22Rv1 (cell line): Measurements from ENCODE around the gene RUNX3.
"Not testable (repeated sequence)": the region's sequence is repeated elsewhere in the genome, so short reads cannot be mapped to it uniquely, and the experiment has no call there.

Source experiments
- H3K27ac ChIP-seq: fragments of 450-650 bp; 2 replicates; pipeline ENCODE4 v1.5.1; 2017
- CTCF ChIP-seq: fragments of 450-650 bp; IDR thresholded peaks from 2 replicates; pipeline ENCODE4 v1.5.1; 2017; ENCODE audit warnings: mild to moderate bottlenecking
- ZFX ChIP-seq: fragments of 450-650 bp; IDR thresholded peaks from 2 replicates; pipeline ENCODE4 v1.6.1; 2017; ENCODE audit warnings: antibody characterized with exemption, borderline replicate concordance

Gene RUNX3

GRCh38 chr1:24896596-24897262, 33.3 kb downstream of the RUNX3 start:
- H3K27ac ChIP-seq, result no peak overlapping the region
- TF ChIP-seq CTCF, result no peak
- TF ChIP-seq ZFX, result no peak

GRCh38 chr1:24896176-24896575, 33.9 kb downstream of the RUNX3 start:
- H3K27ac ChIP-seq, result no peak overlapping the region
- TF ChIP-seq CTCF, result no peak

- TF ChIP-seq CTCF (no peak), ZFX (no peak)
- no peak overlapping the region for H3K27ac ChIP-seq
These were observed 34.6 kb downstream of the RUNX3 start for GRCh38 chr1:24895511-24895910.

GRCh38 chr1:24894002-24894401, 36.1 kb downstream of the RUNX3 start:
- TF ChIP-seq ZFX, result no peak
- no peak for TF ChIP-seq CTCF
- H3K27ac ChIP-seq, result no peak overlapping the region

- H3K27ac ChIP-seq, result no peak overlapping the region
- no peak for TF ChIP-seq CTCF
- no peak for TF ChIP-seq ZFX
These were observed 36.6 kb downstream of the RUNX3 start for GRCh38 chr1:24893431-24893830.

- no peak overlapping the region for H3K27ac ChIP-seq
- TF ChIP-seq CTCF, result no peak
These were observed 37.6 kb downstream of the RUNX3 start for GRCh38 chr1:24892188-24893153.

GRCh38 chr1:24891367-24891766, 38.7 kb downstream of the RUNX3 start:
- not testable (repeated sequence) for H3K27ac ChIP-seq
